HuH-7 (cell line): ENCODE data around the gene TRMT10B.
"Not testable (repeated sequence)": the region's sequence is repeated elsewhere in the genome, so short reads cannot be mapped to it uniquely, and the experiment has no call there.

Source experiments
- DNase-seq: peaks from one replicate; pipeline ENCODE4 v3.0.0; 2011; ENCODE audit warnings: low spot score

The TRMT10B gene

DNA sequence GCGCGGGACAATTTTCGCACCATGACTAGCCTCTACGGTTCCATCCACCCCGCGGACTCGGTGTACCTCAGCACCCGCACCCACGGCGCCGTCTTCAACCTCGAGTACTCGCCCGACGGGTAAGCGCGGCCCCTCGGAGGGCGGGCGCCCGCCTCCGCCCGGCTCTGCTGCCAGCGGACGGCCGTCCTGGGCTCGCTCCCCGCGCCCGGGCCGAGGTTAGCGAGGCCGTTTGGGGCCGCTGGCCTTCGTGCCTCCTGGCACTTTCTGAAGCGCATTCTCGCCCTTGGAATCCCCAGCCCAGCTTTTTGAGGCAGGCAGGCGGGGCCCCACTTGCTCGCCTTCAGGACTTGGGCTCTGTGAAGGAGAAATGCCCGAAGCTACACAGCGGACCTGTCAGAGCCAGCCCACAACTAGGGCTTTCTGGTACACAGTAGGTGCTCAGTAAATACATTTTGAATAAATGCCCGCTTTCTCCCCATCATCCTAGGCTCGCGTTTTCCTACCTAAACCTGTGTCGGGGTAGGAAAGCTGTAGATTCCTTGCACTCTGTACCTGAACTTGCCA lies 47.8 kb downstream of the TRMT10B start:
- no peak for DNase-seq

GRCh38 chr9:37801959-37802711 lies 48.5 kb downstream of the TRMT10B start:
- no peak for DNase-seq

GRCh38 chr9:37806271-37806670 lies 52.7 kb downstream of the TRMT10B start:
- no peak for DNase-seq

GRCh38 chr9:37809676-37810075 lies 56.1 kb downstream of the TRMT10B start:
- not testable (repeated sequence) for DNase-seq

DNA sequence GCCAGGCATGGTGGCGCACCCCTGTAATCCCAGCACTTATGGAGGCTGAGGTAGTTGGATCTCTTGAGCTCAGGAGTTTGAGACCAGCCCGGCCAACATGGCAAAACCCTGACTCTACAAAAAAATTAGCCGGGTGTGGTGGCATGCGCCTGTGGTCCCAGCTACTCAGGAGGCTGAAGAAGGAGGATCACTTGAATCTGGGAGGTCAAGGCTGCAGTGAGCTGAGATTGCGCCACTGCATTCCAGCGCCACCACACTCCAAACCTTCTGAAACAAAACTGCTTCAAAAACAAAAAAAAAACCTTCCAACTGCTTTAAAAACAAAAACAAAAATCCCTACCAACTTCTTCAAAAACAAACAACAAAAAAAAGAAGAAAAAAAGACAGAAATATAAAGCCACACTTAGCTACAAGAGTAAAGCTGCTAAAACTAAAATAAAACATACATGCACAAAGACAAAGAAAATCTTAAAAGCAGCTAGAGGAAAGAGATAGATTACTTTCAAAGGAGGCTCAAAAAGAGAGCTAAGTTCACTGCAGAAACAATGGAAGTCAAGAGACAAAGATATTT lies 58.4 kb downstream of the TRMT10B start:
- no peak for DNase-seq

DNA sequence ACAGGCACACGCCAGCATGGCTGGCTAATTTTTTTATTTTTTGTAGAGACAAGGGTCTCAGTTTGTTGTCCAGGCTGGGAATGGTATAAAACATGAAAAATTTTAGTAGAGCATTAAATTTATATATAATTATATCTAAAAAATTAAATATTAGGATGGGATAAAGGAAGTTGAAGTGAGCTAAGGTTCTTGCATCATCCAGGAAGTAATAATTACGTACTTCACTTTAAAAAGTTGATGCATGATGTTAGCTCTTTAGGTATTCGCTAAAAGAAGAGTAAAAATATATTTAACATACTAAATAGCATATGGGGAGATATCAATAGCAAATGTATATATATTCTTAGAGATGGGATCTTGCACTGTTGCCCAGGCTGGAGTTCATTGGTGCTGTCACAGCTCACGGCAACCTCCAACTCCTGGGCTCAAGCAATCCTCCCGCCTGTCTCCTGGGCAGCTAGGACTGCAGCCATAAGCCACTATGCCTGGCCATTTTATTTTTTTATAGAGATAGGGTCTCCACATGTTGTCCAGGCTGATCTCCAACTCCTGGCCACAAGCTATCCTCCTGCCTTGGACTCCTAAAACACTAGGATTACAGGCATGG lies 59.3 kb downstream of the TRMT10B start:
- DNase-seq = no peak

DNA sequence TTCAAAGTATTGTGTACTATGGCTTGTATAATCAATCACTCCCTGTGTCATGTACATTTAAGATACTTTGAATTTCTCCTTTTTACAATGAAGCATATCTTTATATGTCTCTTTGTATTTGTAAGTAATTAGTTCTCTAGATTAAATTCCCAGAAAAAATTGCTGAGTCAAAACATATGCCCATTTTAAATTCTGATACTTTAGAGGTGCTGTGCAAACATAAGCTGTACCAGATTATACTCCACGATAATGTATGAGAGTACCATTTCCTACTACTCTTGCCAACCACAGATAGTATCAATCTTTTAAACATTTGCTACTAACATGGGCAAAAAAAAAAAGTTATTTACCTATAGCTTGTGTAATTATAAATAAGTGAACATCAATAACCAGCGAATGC lies 65.2 kb downstream of the TRMT10B start:
- DNase-seq = no peak

DNA sequence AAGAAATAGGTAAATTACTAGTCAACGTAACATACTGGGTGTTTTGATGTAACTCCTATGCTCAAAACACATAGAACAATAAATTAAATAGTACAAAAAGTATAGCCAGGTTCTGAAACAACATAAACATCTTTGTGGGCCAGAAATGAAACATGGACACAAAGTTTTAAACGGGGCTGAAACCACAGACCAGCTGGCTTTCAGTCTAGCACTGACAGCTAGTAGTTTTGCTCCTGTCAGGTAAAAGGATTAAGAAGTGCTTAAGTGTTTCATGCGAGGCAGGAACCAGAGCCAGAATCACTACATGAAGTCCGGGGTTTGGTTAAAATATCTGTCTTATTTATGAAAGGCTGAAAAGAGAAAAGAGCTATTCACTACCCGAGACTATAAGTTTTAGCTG lies 66.5 kb downstream of the TRMT10B start:
- DNase-seq = no peak

DNA sequence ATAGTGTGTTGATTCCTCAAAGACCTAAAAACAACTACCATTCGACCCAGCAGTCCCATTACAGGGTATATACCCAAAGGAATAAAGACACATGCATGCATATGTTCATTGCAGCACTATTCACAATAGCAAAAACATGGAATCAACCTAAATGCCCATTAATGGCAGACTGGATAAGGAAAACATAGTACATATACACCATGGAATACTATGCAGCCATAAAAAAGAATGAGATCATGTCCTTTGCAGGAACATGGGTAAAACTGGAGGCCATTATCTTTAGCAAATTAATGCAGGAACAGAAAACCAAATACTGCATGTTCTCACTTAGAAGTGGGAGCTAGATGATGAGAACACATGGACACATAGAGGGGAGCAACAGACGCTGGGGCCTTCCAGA lies 71.6 kb downstream of the TRMT10B start:
- DNase-seq = not testable (repeated sequence)

DNA sequence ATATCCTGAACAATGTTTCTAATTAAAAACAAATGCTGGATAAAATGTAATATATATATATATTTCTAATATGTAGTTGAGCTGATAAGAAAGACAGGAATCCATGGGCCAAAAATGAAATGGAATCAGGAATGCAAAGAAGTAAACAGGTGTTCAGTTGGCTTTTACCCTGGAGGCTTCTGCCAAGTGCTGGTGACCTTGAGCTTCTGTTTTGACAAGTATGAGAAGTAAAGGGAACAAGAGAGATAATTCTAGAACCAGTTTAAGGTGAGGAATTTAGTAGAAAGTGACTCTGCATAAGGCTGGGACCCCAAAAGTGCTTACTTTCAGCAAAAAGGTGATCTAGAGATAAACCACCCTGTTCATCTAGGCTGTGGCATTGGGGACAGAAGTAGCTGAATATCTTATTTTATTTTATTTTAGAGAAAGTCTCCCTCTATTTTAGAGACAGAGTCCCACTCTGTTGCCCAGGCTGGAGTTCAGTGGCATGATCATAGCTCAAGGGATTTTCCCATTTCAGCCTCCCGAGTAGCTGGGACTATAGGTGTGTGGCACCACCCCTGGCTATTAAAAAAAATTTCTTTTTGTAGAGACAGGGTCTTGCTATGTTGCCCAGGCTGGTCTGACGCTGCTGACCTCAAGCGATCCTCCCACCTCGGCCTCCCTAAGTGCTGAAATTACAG lies 74.0 kb downstream of the TRMT10B start:
- no peak for DNase-seq
